AG08395 (cell line): ENCODE results near the gene RAB37.

Experiments
- DNase-seq: peaks from one replicate; pipeline ENCODE4 v3.0.0; 2012; ENCODE audit warnings: mixed read lengths, low spot score

The RAB37 gene

GRCh38 chr17:74761419-74761818 lies 24.4 kb downstream of the RAB37 start:
- no peak for DNase-seq

DNA sequence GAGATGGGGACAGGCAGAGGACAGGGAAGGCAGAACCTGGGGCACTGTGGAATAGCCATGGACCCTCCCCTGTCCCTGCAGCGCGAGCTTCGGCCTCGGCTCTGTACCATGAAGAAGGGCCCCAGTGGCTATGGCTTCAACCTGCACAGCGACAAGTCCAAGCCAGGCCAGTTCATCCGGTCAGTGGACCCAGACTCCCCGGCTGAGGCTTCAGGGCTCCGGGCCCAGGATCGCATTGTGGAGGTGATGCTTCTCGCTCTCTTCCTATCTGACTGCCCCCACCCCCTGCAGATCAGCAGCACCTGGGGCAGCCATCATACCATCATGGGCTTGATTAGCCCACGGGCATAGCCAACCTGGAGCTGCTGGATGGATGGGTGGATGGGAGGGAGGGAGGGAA lies 24.9 kb downstream of the RAB37 start:
- DNase-seq = no peak

- DNase-seq = no peak
Observed at GRCh38 chr17:74763565-74764387, 26.7 kb downstream of the RAB37 start.

- no peak for DNase-seq
Observed at GRCh38 chr17:74764751-74765286, 27.8 kb downstream of the RAB37 start.

DNA sequence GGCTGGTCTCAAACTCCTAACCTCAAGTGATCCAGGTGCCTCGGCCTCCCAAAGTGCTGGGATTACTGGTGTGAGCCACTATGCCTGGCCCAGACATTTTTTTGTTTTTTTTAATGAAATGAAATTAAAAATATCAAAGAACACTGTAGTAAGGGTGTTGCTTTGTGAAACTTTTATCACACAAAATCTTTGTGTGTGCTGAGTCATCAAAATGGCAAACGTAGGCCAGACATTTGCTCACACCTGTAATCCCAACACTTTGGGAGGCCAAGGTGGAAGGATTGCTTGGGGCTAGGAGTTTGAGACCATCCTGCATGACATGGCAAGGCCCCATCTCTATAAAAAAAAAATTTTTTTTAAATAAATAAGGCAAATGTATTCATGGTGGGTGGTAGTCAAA lies 29.4 kb downstream of the RAB37 start:
- DNase-seq = no peak

DNA sequence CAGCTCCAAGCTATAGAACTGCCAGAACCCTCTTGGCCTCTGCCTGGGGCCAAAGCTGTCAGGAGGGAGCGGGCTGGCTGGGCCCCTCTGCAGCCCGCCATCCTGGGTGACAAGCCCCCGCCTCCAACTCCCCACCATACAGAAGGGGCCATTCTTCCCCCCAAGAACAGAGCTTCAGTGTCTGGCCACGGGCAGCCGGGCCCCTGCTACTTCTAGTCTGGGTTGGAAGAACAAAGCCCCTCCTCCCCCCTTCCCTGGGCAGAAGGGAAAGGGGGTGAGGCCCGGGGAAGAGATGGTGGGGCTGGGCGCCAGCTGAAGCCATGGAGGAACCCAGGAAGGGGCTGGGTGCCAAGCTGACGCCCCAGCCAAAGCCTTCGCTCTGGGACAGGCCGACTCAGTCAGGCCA lies 30.1 kb downstream of the RAB37 start:
- no peak for DNase-seq

DNA sequence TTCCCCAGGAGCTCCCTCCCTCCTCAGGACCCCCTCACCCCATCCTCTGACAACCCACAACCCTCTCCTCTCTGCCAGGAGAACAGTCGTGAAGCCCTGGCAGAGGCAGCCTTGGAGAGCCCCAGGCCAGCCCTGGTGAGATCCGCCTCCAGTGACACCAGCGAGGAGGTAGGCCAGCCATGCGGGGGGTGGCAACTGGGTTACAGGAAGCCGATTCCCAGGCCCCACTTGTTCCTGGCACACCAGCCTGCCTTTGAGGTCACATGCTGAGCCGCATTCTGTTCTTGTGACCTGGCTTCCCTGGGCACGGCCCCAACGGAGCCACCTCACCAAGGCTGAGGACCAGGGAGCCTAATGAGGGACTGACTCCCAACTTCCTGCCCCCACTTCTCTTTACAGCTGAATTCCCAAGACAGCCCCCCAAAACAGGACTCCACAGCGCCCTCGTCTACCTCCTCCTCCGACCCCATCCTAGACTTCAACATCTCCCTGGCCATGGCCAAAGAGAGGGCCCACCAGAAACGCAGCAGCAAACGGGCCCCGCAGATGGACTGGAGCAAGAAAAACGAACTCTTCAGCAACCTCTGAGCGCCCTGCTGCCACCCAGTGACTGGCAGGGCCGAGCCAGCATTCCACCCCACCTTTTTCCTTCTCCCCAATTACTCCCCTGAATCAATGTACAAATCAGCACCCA lies 31.2 kb downstream of the RAB37 start:
- peak; percentile 92 for DNase-seq

- no peak for DNase-seq
Observed at GRCh38 chr17:74768763-74769114, 31.7 kb downstream of the RAB37 start.

- DNase-seq = no peak
Observed at GRCh38 chr17:74769266-74769855, 32.3 kb downstream of the RAB37 start.

DNA sequence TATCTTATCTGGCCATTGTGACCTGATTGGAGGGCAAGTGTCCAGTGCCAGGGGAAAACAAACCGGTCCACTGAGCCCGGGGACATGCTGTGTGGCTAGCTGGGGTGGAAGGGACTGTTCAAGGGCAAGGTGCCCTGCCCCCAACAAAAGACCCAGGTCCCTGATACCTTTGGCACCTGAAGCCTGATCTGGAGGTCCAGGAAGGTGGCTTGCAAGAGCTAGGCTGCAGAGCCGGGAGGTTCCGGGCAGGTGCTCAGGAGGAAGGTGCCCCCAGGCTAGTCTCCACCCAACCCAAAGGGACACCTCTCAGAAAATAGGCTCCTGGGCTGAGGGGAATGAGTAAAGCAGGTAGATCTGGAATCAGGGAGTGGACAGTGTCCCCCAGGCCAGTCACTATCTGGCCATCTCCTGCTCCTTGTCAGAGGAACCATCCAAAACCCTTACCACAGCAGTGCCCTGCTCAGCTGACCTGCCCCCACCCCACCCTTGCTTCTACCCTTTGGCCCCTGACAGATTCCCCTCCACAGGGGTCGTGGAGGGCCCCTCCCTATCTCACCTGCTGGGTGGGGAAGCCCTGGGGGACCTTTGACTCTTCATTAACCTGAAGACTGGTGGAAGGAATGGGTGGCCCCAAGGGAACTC lies 32.9 kb downstream of the RAB37 start:
- no peak for DNase-seq

GRCh38 chr17:74770498-74771318 lies 33.7 kb downstream of the RAB37 start:
- peak; percentile 50 for DNase-seq

DNA sequence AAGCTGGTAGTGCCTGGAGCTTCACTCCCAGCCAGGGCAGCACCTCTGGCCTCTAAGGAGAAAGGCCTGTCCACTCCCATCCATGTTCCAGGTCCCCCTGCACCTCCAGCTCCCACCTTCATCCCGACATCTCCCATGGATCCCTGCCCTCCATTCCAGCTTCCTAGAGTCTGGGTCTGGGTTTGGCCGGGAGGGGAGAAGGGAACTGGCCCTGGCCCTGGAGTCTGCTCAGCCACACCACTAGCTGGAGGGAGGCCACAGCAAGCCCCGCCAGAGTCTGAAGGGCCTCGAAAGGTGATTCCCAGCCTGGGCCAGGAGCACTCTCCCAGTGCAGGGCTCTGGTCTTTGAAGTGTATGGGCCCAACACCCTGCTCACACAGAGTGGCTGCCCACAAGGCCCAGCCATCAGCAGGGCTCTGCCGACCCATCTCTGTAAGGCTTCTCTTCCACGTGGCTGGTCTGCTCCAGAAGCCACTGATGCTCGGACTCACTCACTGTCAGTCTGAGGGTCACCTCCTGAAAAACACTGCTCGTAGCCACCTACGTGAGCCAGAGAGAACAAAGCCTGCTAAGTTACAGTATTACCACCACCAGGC lies 34.4 kb downstream of the RAB37 start:
- no peak for DNase-seq

DNA sequence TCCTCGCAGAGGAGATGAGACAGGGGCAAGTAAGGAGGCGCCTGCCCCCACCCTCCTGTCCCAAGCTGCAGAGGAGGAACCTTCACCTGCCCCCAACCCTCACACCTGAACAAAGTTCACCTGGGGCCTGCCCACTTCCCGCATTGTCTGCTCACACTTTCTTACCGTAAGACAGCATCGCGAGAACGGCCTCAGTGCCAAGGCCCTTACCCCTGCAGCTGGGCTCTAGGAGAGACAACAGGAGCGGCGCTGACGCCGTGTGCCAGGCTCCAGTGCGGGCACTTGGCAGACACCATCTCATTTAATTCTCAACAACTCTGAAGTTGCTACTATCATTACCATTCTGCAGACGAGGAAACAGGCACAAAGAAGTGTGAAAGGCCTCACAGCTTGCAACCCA lies 35.0 kb downstream of the RAB37 start:
- DNase-seq = no peak

- no peak for DNase-seq
Observed at GRCh38 chr17:74773414-74773813, 36.4 kb downstream of the RAB37 start.

DNA sequence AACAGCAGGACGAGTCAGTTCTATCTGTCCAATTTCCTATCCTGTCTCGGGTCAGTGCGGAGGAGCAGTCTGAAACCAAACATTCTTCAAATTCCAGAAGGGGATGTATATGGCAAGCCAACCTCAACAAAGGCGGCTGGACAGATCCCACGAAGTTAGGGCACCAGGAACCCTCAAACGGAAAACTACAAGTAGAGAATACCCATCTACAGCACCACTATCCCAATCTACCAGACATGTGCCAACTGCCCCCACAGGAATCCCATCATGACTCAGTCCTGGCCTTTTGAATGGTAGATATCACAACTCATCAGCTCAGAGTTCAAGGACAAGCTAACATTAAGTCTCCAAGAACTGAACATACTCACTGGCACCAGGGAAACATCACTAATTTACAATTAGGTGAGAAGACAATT lies 36.8 kb downstream of the RAB37 start:
- DNase-seq = peak; percentile 45

- DNase-seq = peak; percentile 16
Observed at GRCh38 chr17:74775409-74776043, 38.5 kb downstream of the RAB37 start.

DNA sequence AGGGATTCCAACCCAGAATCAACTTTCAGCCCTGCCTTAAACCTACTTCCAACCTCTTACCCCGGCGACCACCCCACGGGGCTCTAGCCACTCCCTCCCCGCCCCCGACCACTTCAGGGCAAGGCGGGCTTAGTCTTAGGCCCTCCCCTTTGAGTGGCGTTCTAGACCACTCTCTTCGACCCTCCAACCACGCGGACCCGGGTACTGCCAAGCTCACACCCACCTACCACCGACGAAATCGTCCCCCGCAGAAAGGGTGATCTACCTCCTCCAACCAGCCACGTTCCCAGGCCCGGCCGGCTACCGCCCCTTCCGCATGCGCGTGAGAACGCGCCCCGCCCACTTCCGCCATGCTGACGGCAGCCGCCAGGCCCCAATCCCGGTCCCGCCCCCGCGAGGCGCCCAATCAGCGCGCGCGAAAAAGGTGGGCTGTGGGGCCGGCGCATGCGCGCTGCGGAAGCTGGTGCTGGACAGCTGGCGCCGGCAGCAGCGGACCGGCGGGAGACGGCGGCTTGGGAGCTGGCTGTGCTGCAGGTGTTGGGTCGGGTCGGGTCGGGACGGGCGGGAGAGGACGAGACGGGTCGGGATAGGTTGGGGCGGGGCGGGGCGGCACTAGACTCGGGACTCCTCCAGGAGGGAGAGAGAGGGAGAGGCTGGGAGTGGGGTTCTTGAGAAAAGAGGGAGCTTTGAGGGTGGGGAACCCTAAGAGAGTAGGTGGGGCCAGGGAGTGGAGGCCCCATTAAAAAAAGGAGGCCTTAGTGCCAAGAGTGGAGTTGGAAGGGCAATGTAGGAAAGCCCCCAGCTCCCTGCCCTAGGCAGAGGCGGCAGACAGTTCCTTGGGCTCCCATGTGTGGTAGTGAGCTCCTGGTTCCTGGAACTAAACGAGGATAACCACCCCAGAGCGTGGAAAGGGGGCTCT lies 39.2 kb downstream of the RAB37 start, which contains the start of gene NAT9:
Gene NAT9, minus strand, starts transcription at position 302 of the 919 bp plus-strand sequence. CDS start 647 bp downstream, outside the sequence.
- peak; percentile 100 for DNase-seq

- DNase-seq = no peak
Observed at GRCh38 chr17:74776990-74777389, 39.9 kb downstream of the RAB37 start.

DNA sequence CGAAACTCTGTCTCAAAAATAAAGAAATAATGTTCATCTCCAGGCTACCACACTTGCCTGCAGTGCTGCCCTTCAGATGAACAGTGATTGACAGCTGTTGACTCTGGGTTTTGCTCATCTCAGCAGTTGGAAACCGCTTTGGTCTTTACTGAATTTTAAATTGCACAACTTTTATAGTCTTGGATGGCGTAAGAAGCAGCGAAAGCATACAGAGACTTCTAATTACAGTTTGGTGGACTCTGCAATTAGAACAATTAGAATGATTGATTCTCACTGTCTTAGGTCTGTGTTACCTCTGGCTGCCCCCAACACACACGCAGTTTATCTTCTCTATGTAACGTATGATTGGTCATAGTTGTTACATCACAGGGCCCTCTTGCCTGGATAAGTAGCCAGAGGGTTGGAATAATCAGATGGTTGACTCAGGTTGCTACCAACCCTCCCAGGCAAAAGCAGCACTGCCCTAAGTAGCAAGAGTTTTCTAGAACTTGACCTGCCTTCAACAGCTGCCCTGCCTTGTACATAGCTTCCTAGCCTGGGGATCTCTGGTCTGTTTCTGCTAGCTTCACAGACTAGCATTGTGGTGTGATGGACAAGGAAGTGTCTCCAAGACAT lies 41.0 kb downstream of the RAB37 start:
- DNase-seq = no peak
